Measurements from ENCODE around the gene SCMH1. TPM values are rescaled to one million over a fixed set of nuclear protein-coding genes. Genes with fewer than 3 reads are reported as not detected.

SCMH1 gene
- total and polyA plus RNA-seq, 2 experiments from 2014 or later: 48.1 to 52.3 TPM

DNA sequence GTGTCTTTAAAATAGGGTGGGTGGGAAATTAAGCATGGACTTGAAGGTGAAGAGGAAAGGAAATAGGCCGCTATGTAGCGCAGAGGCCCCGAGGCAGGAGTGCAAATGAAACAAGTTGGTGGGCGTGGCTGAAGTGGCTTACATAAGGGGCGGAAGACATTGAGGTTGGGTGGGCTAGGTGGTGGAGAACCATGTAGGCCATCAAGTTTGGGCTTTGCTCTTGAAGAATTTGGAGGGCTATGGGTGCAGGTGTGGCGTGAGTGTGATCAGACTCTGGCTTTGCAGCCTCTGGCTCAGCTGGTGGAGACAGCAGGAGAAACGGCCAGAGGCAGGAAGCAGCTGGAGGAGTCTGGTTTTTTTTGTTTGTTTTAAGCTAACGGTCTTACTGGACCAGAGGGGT, 227.2 kb downstream of the SCMH1 start:
- Histone ChIP-seq H4K20me1 (ENCODE audit: insufficient read depth, poor library complexity, severe bottlenecking) (no peaks in the 10 kb centered on the region), H3K4me3 (no peak overlapping the region), H3K4me2 (no peak overlapping the region), H2AFZ (no peak overlapping the region), H3K4me1 (ENCODE audit: insufficient read depth) (no peaks in the 10 kb centered on the region), H3K36me3 (replicated peaks; ENCODE audit: insufficient read depth, low read depth) (no peaks in the 10 kb centered on the region), H3K9me2 (replicated peaks; ENCODE audit: insufficient read depth) (no peaks in the 10 kb centered on the region), H3K27me3 (no peaks in the 10 kb centered on the region), H3K27ac (no peak overlapping the region), H3K9me3 (ENCODE audit: low read depth) (no peaks in the 10 kb centered on the region), H3K79me2 (no peaks in the 10 kb centered on the region)
- TF ChIP-seq EZH2phosphoT487 (IDR thresholded peaks at IDR 0.05; ENCODE audit: low read depth, severe bottlenecking, unreplicated experiment) (no peak), EZH2 (IDR thresholded peaks at IDR 0.05; ENCODE audit: borderline replicate concordance) (no peak)
- TF ChIP-seq, protein P1, sequence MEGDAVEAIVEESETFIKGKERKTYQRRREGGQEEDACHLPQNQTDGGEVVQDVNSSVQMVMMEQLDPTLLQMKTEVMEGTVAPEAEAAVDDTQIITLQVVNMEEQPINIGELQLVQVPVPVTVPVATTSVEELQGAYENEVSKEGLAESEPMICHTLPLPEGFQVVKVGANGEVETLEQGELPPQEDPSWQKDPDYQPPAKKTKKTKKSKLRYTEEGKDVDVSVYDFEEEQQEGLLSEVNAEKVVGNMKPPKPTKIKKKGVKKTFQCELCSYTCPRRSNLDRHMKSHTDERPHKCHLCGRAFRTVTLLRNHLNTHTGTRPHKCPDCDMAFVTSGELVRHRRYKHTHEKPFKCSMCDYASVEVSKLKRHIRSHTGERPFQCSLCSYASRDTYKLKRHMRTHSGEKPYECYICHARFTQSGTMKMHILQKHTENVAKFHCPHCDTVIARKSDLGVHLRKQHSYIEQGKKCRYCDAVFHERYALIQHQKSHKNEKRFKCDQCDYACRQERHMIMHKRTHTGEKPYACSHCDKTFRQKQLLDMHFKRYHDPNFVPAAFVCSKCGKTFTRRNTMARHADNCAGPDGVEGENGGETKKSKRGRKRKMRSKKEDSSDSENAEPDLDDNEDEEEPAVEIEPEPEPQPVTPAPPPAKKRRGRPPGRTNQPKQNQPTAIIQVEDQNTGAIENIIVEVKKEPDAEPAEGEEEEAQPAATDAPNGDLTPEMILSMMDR (IDR thresholded peaks at IDR 0.05; ENCODE audit: poor library complexity): no peak
- no peak for DNase-seq (ENCODE audit: low spot score)
- WGBS (ENCODE audit: low lambda C conversion rate, missing lambda C conversion rate): 80% methylated on average over 8 of the region's 8 CpGs

DNA sequence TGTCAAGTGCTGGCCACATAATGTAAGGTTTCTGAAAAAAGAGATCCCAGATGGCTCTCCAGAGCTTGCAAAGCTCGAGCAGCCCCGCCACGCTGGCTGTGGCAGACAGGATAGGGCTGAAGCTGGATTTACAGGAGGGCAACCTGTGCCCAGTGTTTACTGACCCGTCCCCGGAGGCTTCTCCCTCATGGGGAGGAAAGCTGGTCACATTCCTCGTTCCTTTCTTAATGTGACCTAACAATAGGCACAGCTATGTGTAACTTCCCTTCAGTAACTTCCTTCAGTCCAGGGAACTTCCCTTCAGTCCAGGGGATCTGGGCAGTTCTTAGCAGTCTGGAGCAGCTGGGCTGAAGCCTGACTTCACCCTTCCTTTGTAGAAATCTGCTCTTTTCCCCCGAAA, 228.3 kb downstream of the SCMH1 start:
- no peak overlapping the region for H3K27ac ChIP-seq
- H3K9me2 ChIP-seq (replicated peaks; ENCODE audit: insufficient read depth): no peaks in the 10 kb centered on the region
- H3K27me3 ChIP-seq: no peaks in the 10 kb centered on the region
- no peaks in the 10 kb centered on the region for H3K4me1 ChIP-seq (ENCODE audit: insufficient read depth)
- H3K36me3 ChIP-seq (replicated peaks; ENCODE audit: insufficient read depth, low read depth): no peaks in the 10 kb centered on the region
- H3K79me2 ChIP-seq: no peaks in the 10 kb centered on the region
- no peak overlapping the region for H2AFZ ChIP-seq
- 90% methylated on average over 7 of the region's 7 CpGs for WGBS (ENCODE audit: low lambda C conversion rate, missing lambda C conversion rate)
- H3K4me3 ChIP-seq: no peak overlapping the region
- no peak for DNase-seq (ENCODE audit: low spot score)
- TF ChIP-seq, protein P1 (IDR thresholded peaks at IDR 0.05; ENCODE audit: poor library complexity): no peak
- TF ChIP-seq EZH2phosphoT487 (IDR thresholded peaks at IDR 0.05; ENCODE audit: low read depth, severe bottlenecking, unreplicated experiment) (no peak), EZH2 (IDR thresholded peaks at IDR 0.05; ENCODE audit: borderline replicate concordance) (no peak)
- no peaks in the 10 kb centered on the region for H4K20me1 ChIP-seq (ENCODE audit: insufficient read depth, poor library complexity, severe bottlenecking)
- no peaks in the 10 kb centered on the region for H3K9me3 ChIP-seq (ENCODE audit: low read depth)
- H3K4me2 ChIP-seq: no peak overlapping the region

DNA sequence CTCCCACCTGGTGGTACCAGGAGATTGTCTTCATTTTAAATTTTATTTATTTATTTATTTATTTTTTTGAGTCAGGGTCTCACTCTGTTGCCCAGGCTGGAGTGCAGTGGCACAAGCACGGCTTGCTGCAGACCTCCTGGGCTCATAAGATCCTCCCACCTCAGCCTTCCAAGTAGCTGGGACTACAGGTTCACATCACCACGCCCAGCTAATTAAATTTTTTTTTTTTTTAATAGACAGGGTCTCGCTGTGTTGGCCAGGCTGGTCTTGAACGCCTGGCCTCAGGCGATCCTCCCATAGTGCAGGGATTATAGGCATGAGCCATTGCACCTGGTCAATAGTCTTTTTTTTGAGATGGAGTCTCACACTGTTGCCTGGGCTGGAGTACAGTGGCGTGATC, 229.1 kb downstream of the SCMH1 start:
- no peaks in the 10 kb centered on the region for H3K36me3 ChIP-seq (replicated peaks; ENCODE audit: insufficient read depth, low read depth)

More for the DNA sequence above, 229.1 kb downstream of the SCMH1 start:
- no peak overlapping the region for H2AFZ ChIP-seq
- no peak overlapping the region for H3K4me2 ChIP-seq
- no peaks in the 10 kb centered on the region for H3K27me3 ChIP-seq
- H3K79me2 ChIP-seq: no peaks in the 10 kb centered on the region
- DNase-seq (ENCODE audit: low spot score): no peak
- TF ChIP-seq EZH2phosphoT487 (IDR thresholded peaks at IDR 0.05; ENCODE audit: low read depth, severe bottlenecking, unreplicated experiment) (no peak), EZH2 (IDR thresholded peaks at IDR 0.05; ENCODE audit: borderline replicate concordance) (no peak)
- TF ChIP-seq, protein P1 (IDR thresholded peaks at IDR 0.05; ENCODE audit: poor library complexity): no peak
- H3K4me1 ChIP-seq (ENCODE audit: insufficient read depth): no peaks in the 10 kb centered on the region
- no peak overlapping the region for H3K4me3 ChIP-seq
- no peak overlapping the region for H3K27ac ChIP-seq
- 99% methylated on average over 6 of the region's 6 CpGs for WGBS (ENCODE audit: low lambda C conversion rate, missing lambda C conversion rate)
- no peaks in the 10 kb centered on the region for H4K20me1 ChIP-seq (ENCODE audit: insufficient read depth, poor library complexity, severe bottlenecking)
- no peaks in the 10 kb centered on the region for H3K9me2 ChIP-seq (replicated peaks; ENCODE audit: insufficient read depth)
- H3K9me3 ChIP-seq (ENCODE audit: low read depth): no peaks in the 10 kb centered on the region

Data from hepatocyte (in vitro differentiated cells).